ENCODE measurements around the gene POMC. TPM values are rescaled to one million over a fixed set of nuclear protein-coding genes. Genes with fewer than 3 reads are reported as not detected.

Gene POMC
- total RNA-seq, 1 donor from 2014 or later: not detected

DNA sequence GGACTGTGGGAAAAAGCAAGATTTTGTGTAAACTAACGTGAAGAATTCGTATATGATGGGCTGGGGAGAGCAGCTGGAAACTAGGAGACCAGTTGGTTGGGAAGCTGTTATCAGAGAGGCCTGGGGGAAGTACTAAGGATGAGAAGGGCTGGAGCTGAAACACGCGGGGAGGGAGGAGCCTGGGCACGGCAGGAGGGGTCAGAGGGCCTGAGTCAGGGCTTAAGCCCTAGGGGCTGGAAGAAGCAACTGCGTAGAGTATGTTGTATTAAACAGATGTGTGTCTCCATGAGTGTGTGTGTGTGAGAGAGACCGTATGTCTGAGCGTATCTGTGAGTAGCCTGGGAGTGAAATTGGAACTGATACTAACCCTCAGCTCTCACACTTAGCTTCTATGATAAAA, 8.4 kb downstream of the POMC start:
- Mint-ChIP-seq H3K4me1 (peaks cover 14% of the 10 kb centered on the region), H3K9me3 (no peaks in the 10 kb centered on the region), H3K27ac (no peak overlapping the region), H3K36me3 (peaks cover 6% of the 10 kb centered on the region), H3K4me3 (peak overlapping the region; percentile 1), H3K27me3 (ENCODE audit: insufficient read depth, low read depth) (peaks cover 8% of the 10 kb centered on the region)
- Histone ChIP-seq H4K20me1 (ENCODE audit: low read depth) (no peaks in the 10 kb centered on the region), H3K9ac (no peak overlapping the region), H3K79me2 (ENCODE audit: low read depth) (no peaks in the 10 kb centered on the region), H3K4me3 (no peak overlapping the region), H3K9me3 (ENCODE audit: low read depth) (no peaks in the 10 kb centered on the region), H3F3A (ENCODE audit: low read depth) (peaks cover 6% of the 10 kb centered on the region), H3K4me2 (no peak overlapping the region), H3K27ac (no peak overlapping the region), H2AFZ (replicated peaks) (no peak overlapping the region), H3K4me1 (peaks cover 14% of the 10 kb centered on the region), H3K27me3 (peaks cover 11% of the 10 kb centered on the region), H3K36me3 (no peaks in the 10 kb centered on the region)
- TF ChIP-seq, protein P1, sequence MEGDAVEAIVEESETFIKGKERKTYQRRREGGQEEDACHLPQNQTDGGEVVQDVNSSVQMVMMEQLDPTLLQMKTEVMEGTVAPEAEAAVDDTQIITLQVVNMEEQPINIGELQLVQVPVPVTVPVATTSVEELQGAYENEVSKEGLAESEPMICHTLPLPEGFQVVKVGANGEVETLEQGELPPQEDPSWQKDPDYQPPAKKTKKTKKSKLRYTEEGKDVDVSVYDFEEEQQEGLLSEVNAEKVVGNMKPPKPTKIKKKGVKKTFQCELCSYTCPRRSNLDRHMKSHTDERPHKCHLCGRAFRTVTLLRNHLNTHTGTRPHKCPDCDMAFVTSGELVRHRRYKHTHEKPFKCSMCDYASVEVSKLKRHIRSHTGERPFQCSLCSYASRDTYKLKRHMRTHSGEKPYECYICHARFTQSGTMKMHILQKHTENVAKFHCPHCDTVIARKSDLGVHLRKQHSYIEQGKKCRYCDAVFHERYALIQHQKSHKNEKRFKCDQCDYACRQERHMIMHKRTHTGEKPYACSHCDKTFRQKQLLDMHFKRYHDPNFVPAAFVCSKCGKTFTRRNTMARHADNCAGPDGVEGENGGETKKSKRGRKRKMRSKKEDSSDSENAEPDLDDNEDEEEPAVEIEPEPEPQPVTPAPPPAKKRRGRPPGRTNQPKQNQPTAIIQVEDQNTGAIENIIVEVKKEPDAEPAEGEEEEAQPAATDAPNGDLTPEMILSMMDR (IDR thresholded peaks at IDR 0.05): peak; percentile 32
- TF ChIP-seq EZH2phosphoT487 (IDR thresholded peaks at IDR 0.05): no peak
- no peak for TF ChIP-seq EZH2 (IDR thresholded peaks at IDR 0.05)
- DNase-seq (ENCODE audit: low spot score): peak; percentile 73

DNA sequence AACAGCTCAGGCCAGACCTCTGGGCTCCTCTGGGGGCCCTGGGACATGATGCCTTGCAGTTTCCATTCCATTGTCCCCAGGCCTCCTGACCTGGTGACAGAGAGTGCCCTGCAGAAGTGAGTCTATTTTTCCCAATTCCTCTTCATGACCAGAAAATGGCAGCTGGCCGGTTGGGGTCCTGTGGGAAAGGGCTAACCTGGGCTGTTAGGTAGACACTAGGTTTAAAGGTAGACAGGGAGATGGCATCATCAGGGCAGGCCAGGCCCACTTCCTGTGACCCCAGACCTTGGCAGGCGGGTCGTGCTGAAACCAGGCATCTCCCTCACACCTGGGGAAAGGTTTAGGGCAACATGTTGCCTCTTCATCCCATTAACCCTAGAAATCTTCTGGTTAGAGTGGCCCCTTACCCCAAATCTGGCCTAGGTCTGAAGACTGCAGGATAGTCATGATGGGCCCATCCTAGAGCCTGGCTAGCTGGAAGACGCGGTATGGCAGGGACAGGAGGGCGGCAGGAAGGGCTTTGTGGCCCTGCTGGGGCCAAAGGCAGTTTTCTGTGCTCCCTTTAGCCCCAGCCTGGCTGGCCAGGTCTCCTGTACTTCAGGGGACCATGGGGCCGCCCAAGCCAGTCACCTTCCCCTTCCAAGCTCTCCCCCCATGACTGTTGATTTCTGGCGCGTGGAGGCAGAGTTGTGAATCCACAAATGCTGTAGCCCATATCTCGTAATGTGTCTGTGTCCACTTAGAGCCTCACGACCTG, 10.1 kb downstream of the POMC start:
- no peak overlapping the region for H3K27ac Mint-ChIP-seq
- no peaks in the 10 kb centered on the region for H3K27me3 ChIP-seq
- H3K4me3 ChIP-seq: no peak overlapping the region
- peaks cover 9% of the 10 kb centered on the region for H3K4me1 ChIP-seq
- H3K4me3 Mint-ChIP-seq: peak overlapping the region; percentile 5
- no peaks in the 10 kb centered on the region for H3K9me3 Mint-ChIP-seq
- no peaks in the 10 kb centered on the region for H4K20me1 ChIP-seq (ENCODE audit: low read depth)
- no peak overlapping the region for H2AFZ ChIP-seq (replicated peaks)
- H3K4me2 ChIP-seq: no peak overlapping the region
- H3K9ac ChIP-seq: no peak overlapping the region
- H3K36me3 ChIP-seq: no peaks in the 10 kb centered on the region
- H3K4me1 Mint-ChIP-seq: peaks cover 14% of the 10 kb centered on the region
- TF ChIP-seq EZH2phosphoT487 (IDR thresholded peaks at IDR 0.05) (no peak), EZH2 (IDR thresholded peaks at IDR 0.05) (no peak)
- TF ChIP-seq, protein P1 (IDR thresholded peaks at IDR 0.05): no peak
- H3K27ac ChIP-seq: no peak overlapping the region
- no peak for DNase-seq (ENCODE audit: low spot score)
- no peaks in the 10 kb centered on the region for H3K79me2 ChIP-seq (ENCODE audit: low read depth)
- no peaks in the 10 kb centered on the region for H3K9me3 ChIP-seq (ENCODE audit: low read depth)
- H3K36me3 Mint-ChIP-seq: peaks cover 17% of the 10 kb centered on the region
- H3F3A ChIP-seq (ENCODE audit: low read depth): no peaks in the 10 kb centered on the region
- peaks cover 6% of the 10 kb centered on the region for H3K27me3 Mint-ChIP-seq (ENCODE audit: insufficient read depth, low read depth)

DNA sequence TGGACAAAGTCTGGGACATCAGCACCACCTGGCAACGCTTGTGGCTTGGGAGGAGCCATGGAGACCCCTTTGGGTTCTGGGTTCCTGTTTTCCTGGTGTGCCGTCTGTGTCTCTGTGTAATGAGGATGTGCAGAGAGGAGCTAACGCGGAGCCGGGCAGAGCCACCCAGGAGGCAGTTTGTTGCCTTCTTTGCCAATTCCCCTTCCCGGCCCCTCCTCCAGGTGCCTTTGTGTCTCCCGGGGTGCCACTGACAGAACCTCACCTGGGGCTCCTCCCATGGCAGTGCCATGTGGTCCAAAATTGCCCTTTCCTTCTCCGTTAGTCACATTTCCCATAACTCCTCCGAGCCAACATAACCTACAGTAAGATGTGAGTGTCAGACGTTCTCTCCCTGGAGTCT, 13.0 kb downstream of the POMC start:
- Histone ChIP-seq H3F3A (ENCODE audit: low read depth) (no peaks in the 10 kb centered on the region), H3K36me3 (no peaks in the 10 kb centered on the region), H4K20me1 (ENCODE audit: low read depth) (no peaks in the 10 kb centered on the region), H3K9me3 (ENCODE audit: low read depth) (no peaks in the 10 kb centered on the region), H3K4me2 (no peak overlapping the region), H3K9ac (no peak overlapping the region), H3K27me3 (no peaks in the 10 kb centered on the region), H3K27ac (no peak overlapping the region), H3K79me2 (ENCODE audit: low read depth) (no peaks in the 10 kb centered on the region), H3K4me3 (no peak overlapping the region), H3K4me1 (peaks cover 5% of the 10 kb centered on the region), H2AFZ (replicated peaks) (no peak overlapping the region)
- no peak overlapping the region for H3K27ac Mint-ChIP-seq
- H3K9me3 Mint-ChIP-seq: no peaks in the 10 kb centered on the region
- peaks cover 23% of the 10 kb centered on the region for H3K36me3 Mint-ChIP-seq
- TF ChIP-seq, protein P1 (IDR thresholded peaks at IDR 0.05): no peak
- no peak for TF ChIP-seq EZH2phosphoT487 (IDR thresholded peaks at IDR 0.05)
- TF ChIP-seq EZH2 (IDR thresholded peaks at IDR 0.05): no peak
- no peak overlapping the region for H3K4me3 Mint-ChIP-seq
- DNase-seq (ENCODE audit: low spot score): no peak
- peaks cover 10% of the 10 kb centered on the region for H3K4me1 Mint-ChIP-seq
- H3K27me3 Mint-ChIP-seq (ENCODE audit: insufficient read depth, low read depth): peaks cover 5% of the 10 kb centered on the region

Data from neural progenitor cell (in vitro differentiated cells).